Endothelial cell of umbilical vein (primary cell): ENCODE data around the gene PCNX4. TPM values are rescaled to one million over a fixed set of nuclear protein-coding genes. Genes with fewer than 3 reads are reported as not detected.

Experiments used
- BruUV-seq: library from RNA; stranded (reverse); fragments of 400-500 nt; replicated peaks from 2 replicates; lab custom pipeline; 2021; lab: Mats Ljungman, UMichigan
- CTCF ChIA-PET: fragments of 300-600, 350-600 bp; sonication (Branson Sonifier 250); formaldehyde crosslinking; loops from one replicate; lab custom pipeline; 2021; ENCODE audit warnings: antibody characterized with exemption, inconsistent platforms; lab: Charles Lee
- POLR2A ChIA-PET: fragments of 300-600, 350-600 bp; sonication (Branson Sonifier 250); formaldehyde crosslinking; loops from one replicate; lab custom pipeline; 2021; ENCODE audit warnings: antibody characterized with exemption, inconsistent platforms; lab: Charles Lee
- DNase-seq: peaks from one replicate; pipeline ENCODE4 v3.0.0-alpha.2; 2011; ENCODE audit warnings: low read depth, low spot score
- FAIRE-seq: peaks from 2 replicates; lab custom pipeline; 2011; peaks lifted over from hg19 to GRCh38; lab: Jason Lieb, UNC
- H2AFZ ChIP-seq: 2 replicates; pipeline ENCODE4 v1.6.0; 2012; ENCODE audit warnings: low read depth, low read length, control low read depth, inconsistent platforms
- H3K27ac ChIP-seq: 2 replicates; pipeline ENCODE4 v1.5.1; 2011; ENCODE audit warnings: low read depth, mild to moderate bottlenecking, control low read depth, low read length, moderate library complexity; ENCODE audit not compliant: insufficient read depth
- H3K27me3 ChIP-seq, 2 experiments: 2 replicates each; pipeline versions ENCODE4 v1.6.0 to v1.6.1; 2011; ENCODE audit warnings: low read length in 2 of 2, mixed read lengths in 1 of 2; ENCODE audit not compliant: control insufficient read depth in 2 of 2, insufficient read depth in 2 of 2
- H3K36me3 ChIP-seq, 2 experiments: 2 replicates in 1 of 2; 3 replicates in 1 of 2; pipeline ENCODE4 v1.5.1; 2011; ENCODE audit warnings: low read length in 2 of 2, mild to moderate bottlenecking in 1 of 2, moderate library complexity in 1 of 2; ENCODE audit not compliant: control insufficient read depth in 2 of 2, insufficient read depth in 2 of 2; ENCODE audit errors: extremely low read depth in 1 of 2
- H3K4me1 ChIP-seq: 3 replicates; pipeline ENCODE4 v1.5.1; 2011; ENCODE audit warnings: mild to moderate bottlenecking, low read length; ENCODE audit not compliant: control insufficient read depth, insufficient read depth; ENCODE audit errors: extremely low read depth
- H3K4me2 ChIP-seq: 2 replicates; pipeline ENCODE4 v1.6.1; 2011; ENCODE audit warnings: low read length, control low read depth, mixed read lengths; ENCODE audit not compliant: insufficient read depth
- H3K4me3 ChIP-seq, 3 experiments: fragments of 200-600 bp in 1 of 3; sonication (generic), shearing (Covaris generic) in 1 of 3; replicated peaks in 1 of 3; 2 replicates each; pipeline ENCODE4 v1.5.1; 2011 to 2016; ENCODE audit warnings: control low read depth in 3 of 3, low read length in 3 of 3, mild to moderate bottlenecking in 2 of 3, inconsistent platforms in 1 of 3, low read depth in 1 of 3, moderate library complexity in 1 of 3; ENCODE audit not compliant: insufficient read depth in 1 of 3
- H3K79me2 ChIP-seq: 2 replicates; pipeline ENCODE4 v1.6.0; 2012; ENCODE audit warnings: low read length, inconsistent platforms; ENCODE audit not compliant: control insufficient read depth, insufficient read depth
- H3K9ac ChIP-seq: replicated peaks from 2 replicates; pipeline ENCODE3; 2011; ENCODE audit warnings: low read length, control low read depth; ENCODE audit not compliant: insufficient read depth; ENCODE audit errors: extremely low read depth
- H3K9me1 ChIP-seq: replicated peaks from 3 replicates; pipeline ENCODE4 v1.6.0; 2011; ENCODE audit warnings: mild to moderate bottlenecking, low read length; ENCODE audit not compliant: control insufficient read depth, insufficient read depth; ENCODE audit errors: extremely low read depth
- H3K9me3 ChIP-seq: replicated peaks from 2 replicates; pipeline ENCODE4 v1.5.1; 2012; ENCODE audit warnings: low read length, inconsistent platforms; ENCODE audit not compliant: control insufficient read depth, insufficient read depth
- H4K20me1 ChIP-seq: replicated peaks from 2 replicates; pipeline ENCODE3; 2011; ENCODE audit warnings: mild to moderate bottlenecking, low read length; ENCODE audit not compliant: control insufficient read depth, insufficient read depth; ENCODE audit errors: extremely low read depth
- FOS ChIP-seq: IDR thresholded peaks from 2 replicates; pipeline ENCODE4 v1.6.1; 2011; ENCODE audit warnings: mild to moderate bottlenecking, low read length, moderate library complexity, borderline replicate concordance; ENCODE audit not compliant: insufficient read depth
- GATA2 ChIP-seq: IDR thresholded peaks from 2 replicates; pipeline ENCODE4 v1.7.0; 2011; ENCODE audit warnings: low read depth, mild to moderate bottlenecking, moderate library complexity, mixed read lengths, low read length; ENCODE audit not compliant: insufficient read length, insufficient read depth
- MYC ChIP-seq: IDR thresholded peaks from one replicate; pipeline ENCODE4 v1.6.1; 2011; ENCODE audit warnings: mild to moderate bottlenecking, low read depth, low read length
- POLR2A ChIP-seq: IDR thresholded peaks from 2 replicates; pipeline ENCODE4 v1.6.1; 2012; ENCODE audit warnings: low read depth, mild to moderate bottlenecking, control low read depth, low read length
- POLR2AphosphoS5 ChIP-seq: IDR thresholded peaks from 2 replicates; pipeline ENCODE4 v1.6.1; 2012; ENCODE audit warnings: low read depth, mild to moderate bottlenecking, control low read depth, low read length, moderate library complexity; ENCODE audit not compliant: insufficient read depth
- dilution Hi-C: fragments of 300-500 bp; cut with MboI; formaldehyde crosslinking; loops from one replicate; pipeline ENCODE4 v1.15.0; 2019; ENCODE audit warnings: low sequenced_read_pairs; ENCODE audit not compliant: extremely low pct_ligation_motif_present
- intact Hi-C: fragments of 100-400 bp; cut with micrococcal nuclease; formaldehyde crosslinking; loops from one replicate; pipeline ENCODE4 v1.10.0; 2022
- polyA plus RNA-seq, 4 experiments: library from polyadenylated mRNA; depleted of rRNA in 3 of 4; stranded (reverse) in 3 of 4; unstranded in 1 of 4; fragments of >200 nt; gene quantifications; 2 replicates each; pipeline versions ENCODE4 v1.2.1 to v1.2.3, GENCODE V29; 2011 to 2012; ENCODE audit warnings: missing spikeins in 1 of 4
- total RNA-seq: library from RNA; stranded (reverse); gene quantifications from 2 replicates; pipeline ENCODE4 v1.2.3, GENCODE V29; 2021
- TF ChIP-seq, protein P1 (sequence below), 2 donors: IDR thresholded peaks; 1 replicate in 1 of 2; 2 replicates in 1 of 2; pipeline ENCODE4 v1.5.1; 2011; ENCODE audit warnings: low read length in 2 of 2, mild to moderate bottlenecking in 2 of 2, moderate library complexity in 2 of 2, control low read depth in 1 of 2, inconsistent platforms in 1 of 2, low read depth in 1 of 2; ENCODE audit not compliant: insufficient read depth in 1 of 2; ENCODE audit errors: extremely low read depth in 1 of 2

Gene PCNX4
- total and polyA plus RNA-seq, 2 donors (not counting 3 experiments of a cell fraction or from before 2014, with no cell fraction given): 35.5 to 51.6 TPM

DNA sequence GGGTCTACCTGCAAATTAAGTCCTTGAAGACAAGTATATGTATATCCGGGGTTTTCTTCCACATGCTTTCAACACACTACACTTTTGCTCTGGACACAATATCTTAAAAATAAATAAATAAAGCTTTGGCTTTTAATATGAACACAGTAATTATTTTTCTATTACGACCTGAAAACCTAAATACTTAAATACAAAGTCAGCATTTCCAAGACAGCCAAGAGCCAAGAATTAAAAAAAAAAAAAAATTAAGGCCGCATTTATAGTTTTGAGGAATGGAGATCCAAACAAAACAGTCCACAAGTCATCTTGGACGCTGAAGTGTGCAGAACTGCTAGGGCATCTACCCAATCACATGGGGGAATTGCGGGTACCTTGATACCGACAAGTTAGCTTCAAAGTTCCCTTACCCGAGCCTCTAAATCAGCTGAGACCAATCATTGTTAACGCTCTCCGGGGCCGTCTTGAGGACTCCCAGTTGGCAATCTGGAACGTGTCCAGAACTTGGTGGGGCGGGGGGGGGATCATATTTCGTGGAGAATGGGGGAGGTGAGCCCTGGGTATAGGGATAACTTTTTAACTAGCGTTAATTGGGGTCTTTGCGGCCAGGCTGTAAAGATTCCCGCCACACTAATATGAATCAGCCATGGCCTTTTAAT lies 731 bp upstream of the PCNX4 start:
- TF ChIP-seq FOS (no peak), POLR2A (no peak), MYC (no peak), POLR2AphosphoS5 (no peak), GATA2 (no peak)
- TF ChIP-seq, protein P1, sequence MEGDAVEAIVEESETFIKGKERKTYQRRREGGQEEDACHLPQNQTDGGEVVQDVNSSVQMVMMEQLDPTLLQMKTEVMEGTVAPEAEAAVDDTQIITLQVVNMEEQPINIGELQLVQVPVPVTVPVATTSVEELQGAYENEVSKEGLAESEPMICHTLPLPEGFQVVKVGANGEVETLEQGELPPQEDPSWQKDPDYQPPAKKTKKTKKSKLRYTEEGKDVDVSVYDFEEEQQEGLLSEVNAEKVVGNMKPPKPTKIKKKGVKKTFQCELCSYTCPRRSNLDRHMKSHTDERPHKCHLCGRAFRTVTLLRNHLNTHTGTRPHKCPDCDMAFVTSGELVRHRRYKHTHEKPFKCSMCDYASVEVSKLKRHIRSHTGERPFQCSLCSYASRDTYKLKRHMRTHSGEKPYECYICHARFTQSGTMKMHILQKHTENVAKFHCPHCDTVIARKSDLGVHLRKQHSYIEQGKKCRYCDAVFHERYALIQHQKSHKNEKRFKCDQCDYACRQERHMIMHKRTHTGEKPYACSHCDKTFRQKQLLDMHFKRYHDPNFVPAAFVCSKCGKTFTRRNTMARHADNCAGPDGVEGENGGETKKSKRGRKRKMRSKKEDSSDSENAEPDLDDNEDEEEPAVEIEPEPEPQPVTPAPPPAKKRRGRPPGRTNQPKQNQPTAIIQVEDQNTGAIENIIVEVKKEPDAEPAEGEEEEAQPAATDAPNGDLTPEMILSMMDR (IDR thresholded peaks at IDR 0.05; ENCODE audit: extremely low read depth in 1 of 2, insufficient read depth in 1 of 2, low read depth in 1 of 2, low read length in 2 of 2): no peak
- Histone ChIP-seq H3K27ac (peak overlapping the region; percentile 93), H3K9ac (peak overlapping the region; percentile 98), H3K4me2 (peak overlapping the region; percentile 91), H2AFZ (peak overlapping the region; percentile 91), H4K20me1 (no peaks in the 10 kb centered on the region), H3K9me3 (no peaks in the 10 kb centered on the region), H3K4me1 (peaks cover 25% of the 10 kb centered on the region), H3K27me3 (no peaks in the 10 kb centered on the region), H3K79me2 (peaks cover 37% of the 10 kb centered on the region), H3K36me3 (no peaks in the 10 kb centered on the region), H3K4me3 (peak overlapping the region; percentile 68 to 86 (median 86)), H3K9me1 (no peaks in the 10 kb centered on the region)
- DNase-seq: peak; percentile 67
- dilution Hi-C loops: no loop called here
- intact Hi-C loops: loop anchor here (1.0 to 5.0 kb wide), 4 partner anchors 61 to 609 kb away; partner anchors contain the start of genes DHRS7, JKAMP and L3HYPDH
- no TSS peak for BruUV-seq
- FAIRE-seq: no peak
- POLR2A ChIA-PET: interaction anchor here (0.6 kb wide), 1 partner anchor 472 kb away, joined by 5 read pairs; no protein-coding TSS in a partner anchor
- CTCF ChIA-PET: interaction anchor here (1.5 to 3.0 kb wide), 2 partner anchors 11 to 93 kb away, joined by 6 to 15 read pairs; no protein-coding TSS in a partner anchor
